Activated CD4-positive, alpha-beta memory T cell treated with anti-CD3 and anti-CD28 coated beads for 36 hours (primary cell): Measurements from ENCODE around the gene AHSG. TPM values are rescaled to one million over a fixed set of nuclear protein-coding genes. Genes with fewer than 3 reads are reported as not detected.

ENCODE experiments used
- CTCF ChIA-PET: fragments of 350-600 bp; sonication (Branson Sonifier 250); formaldehyde crosslinking; loops from one replicate; lab custom pipeline; 2021; ENCODE audit warnings: antibody characterized with exemption, inconsistent platforms; lab: Charles Lee
- POLR2A ChIA-PET: fragments of 350-600 bp; sonication (Branson Sonifier 250); formaldehyde crosslinking; loops from one replicate; lab custom pipeline; 2021; ENCODE audit warnings: antibody characterized with exemption; lab: Charles Lee
- DNase-seq: peaks from one replicate; pipeline ENCODE4 v3.0.0-alpha.2; 2020
- H3K27ac Mint-ChIP-seq: one replicate; pipeline ENCODE4 v1.8.0; 2021; ENCODE audit warnings: mixed read lengths
- H3K27me3 Mint-ChIP-seq: one replicate; pipeline ENCODE4 v1.8.0; 2021; ENCODE audit warnings: mixed read lengths
- H3K36me3 Mint-ChIP-seq: one replicate; pipeline ENCODE4 v1.8.0; 2021; ENCODE audit warnings: mixed read lengths
- H3K4me1 Mint-ChIP-seq: one replicate; pipeline ENCODE4 v1.8.0; 2021; ENCODE audit warnings: low read depth, mixed read lengths
- H3K4me3 Mint-ChIP-seq: one replicate; pipeline ENCODE4 v1.8.0; 2021; ENCODE audit warnings: mild to moderate bottlenecking, mixed read lengths
- H3K9me3 Mint-ChIP-seq: one replicate; pipeline ENCODE4 v1.8.0; 2021; ENCODE audit warnings: mixed read lengths
- intact Hi-C: fragments of 100-400 bp; cut with micrococcal nuclease; formaldehyde crosslinking; loops from one replicate; pipeline ENCODE4 v1.15.1; 2023
- total RNA-seq, 2 experiments: library from RNA; stranded (reverse); gene quantifications; one replicate each; pipeline ENCODE4 v1.2.3, GENCODE V29; 2021

The AHSG gene
- total RNA-seq, 2 experiments from 2014 or later, result not detected

- POLR2A ChIA-PET, result no interaction called here
- Mint-ChIP-seq H3K4me1 (peaks cover 17% of the 10 kb centered on the region), H3K9me3 (no peaks in the 10 kb centered on the region), H3K27ac (no peak overlapping the region), H3K4me3 (no peak overlapping the region), H3K36me3 (no peaks in the 10 kb centered on the region), H3K27me3 (peaks cover 16% of the 10 kb centered on the region)
- no peak for DNase-seq
- CTCF ChIA-PET, result no interaction called here
- intact Hi-C loops, result no loop called here
Measured at GRCh38 chr3:186670155-186670554, 57.3 kb downstream of the AHSG start.

Other genes starting within 250 kb of the AHSG start
- 1 to 10 TPM; 2.5 to 2.7 TPM for gene CRYGS, start 68.7 kb upstream of the AHSG start, total RNA-seq
- gene TBCCD1, start 45.7 kb upstream of the AHSG start, total RNA-seq, result 10 to 100 TPM; 10.6 to 12.1 TPM
- gene DNAJB11, start 42.3 kb upstream of the AHSG start, total RNA-seq, result 10 to 100 TPM; 36.9 to 39.5 TPM
- gene FETUB, start 27.3 kb downstream of the AHSG start, total RNA-seq, result not detected
- gene HRG, start 53.0 kb downstream of the AHSG start, total RNA-seq, result not detected
- gene KNG1, start 104.3 kb downstream of the AHSG start, total RNA-seq, result not detected
- 100 to 1,000 TPM; 390 to 393 TPM for gene EIF4A2, start 170.5 kb downstream of the AHSG start, total RNA-seq
- 100 to 1,000 TPM; 118 to 127 TPM for gene RFC4, start 193.4 kb downstream of the AHSG start, total RNA-seq
- gene ADIPOQ, start 229.7 kb downstream of the AHSG start, total RNA-seq, result not detected